ENCODE data around the gene ARHGAP11A. TPM values are rescaled to one million over a fixed set of nuclear protein-coding genes. Genes with fewer than 3 reads are reported as not detected.

ARHGAP11A gene
- total and polyA plus RNA-seq, 2 donors (not counting 3 experiments of a cell fraction or from before 2014, with no cell fraction given): 6.6 to 82.3 TPM

DNA sequence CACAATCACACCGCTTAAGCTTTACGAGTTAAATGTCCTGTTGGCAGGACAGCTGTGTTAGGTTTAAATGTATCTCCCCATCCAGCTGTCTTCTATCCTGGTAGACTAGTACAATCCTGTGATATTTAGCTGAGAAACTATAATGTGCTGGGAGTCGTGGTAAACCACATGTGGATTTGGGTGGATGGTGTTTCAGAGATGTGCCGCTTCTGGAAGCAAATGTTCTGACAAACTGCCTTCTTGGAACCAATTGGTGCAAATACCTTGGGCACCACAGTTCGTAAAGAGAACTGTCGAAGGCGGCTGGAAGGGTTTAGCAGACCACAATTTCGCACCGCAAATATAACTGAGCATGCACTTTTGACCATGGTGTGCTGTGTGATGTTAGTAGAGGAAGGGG, 41.2 kb downstream of the ARHGAP11A start:
- intact Hi-C loops (cut with micrococcal nuclease) (no loop called here), dilution Hi-C loops (cut with MboI; ENCODE audit: extremely low pct_ligation_motif_present, low sequenced_read_pairs) (no loop called here)
- Histone ChIP-seq H3K9ac (replicated peaks; ENCODE audit: extremely low read depth, insufficient read depth, low read length) (no peak overlapping the region), H3K27ac (ENCODE audit: insufficient read depth, low read depth, low read length) (no peak overlapping the region), H2AFZ (ENCODE audit: low read depth, low read length) (no peak overlapping the region), H3K9me3 (replicated peaks; ENCODE audit: control insufficient read depth, insufficient read depth, low read length) (no peaks in the 10 kb centered on the region), H3K9me1 (replicated peaks; ENCODE audit: control insufficient read depth, extremely low read depth, insufficient read depth, low read length) (no peaks in the 10 kb centered on the region), H3K4me3 (replicated peaks in 1 of 3; ENCODE audit: insufficient read depth in 1 of 3, low read depth in 1 of 3, low read length in 3 of 3) (no peak overlapping the region), H4K20me1 (replicated peaks; ENCODE audit: control insufficient read depth, extremely low read depth, insufficient read depth, low read length) (no peaks in the 10 kb centered on the region), H3K4me1 (ENCODE audit: control insufficient read depth, extremely low read depth, insufficient read depth, low read length) (peaks cover 7% of the 10 kb centered on the region), H3K36me3 (ENCODE audit: control insufficient read depth in 2 of 2, extremely low read depth in 1 of 2, insufficient read depth in 2 of 2, low read length in 2 of 2) (peaks cover 0 to 2% of the 10 kb centered on the region in 2 experiments), H3K4me2 (ENCODE audit: insufficient read depth, low read length) (no peak overlapping the region), H3K27me3 (ENCODE audit: control insufficient read depth in 2 of 2, insufficient read depth in 2 of 2, low read length in 2 of 2) (no peaks in the 10 kb centered on the region), H3K79me2 (ENCODE audit: control insufficient read depth, insufficient read depth, low read length) (no peaks in the 10 kb centered on the region)
- no TSS peak for BruUV-seq (replicated peaks)
- FAIRE-seq: no peak
- CTCF ChIA-PET: interaction anchor here (1.0 to 9.5 kb wide), 7 partner anchors 10 to 477 kb away, joined by 3 to 226 read pairs (median 4); no protein-coding TSS in a partner anchor
- DNase-seq (ENCODE audit: low read depth, low spot score): no peak
- no peak for TF ChIP-seq FOS (IDR thresholded peaks at IDR 0.05; ENCODE audit: borderline replicate concordance, insufficient read depth, low read length)
- TF ChIP-seq, protein P1, sequence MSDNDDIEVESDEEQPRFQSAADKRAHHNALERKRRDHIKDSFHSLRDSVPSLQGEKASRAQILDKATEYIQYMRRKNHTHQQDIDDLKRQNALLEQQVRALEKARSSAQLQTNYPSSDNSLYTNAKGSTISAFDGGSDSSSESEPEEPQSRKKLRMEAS (IDR thresholded peaks at IDR 0.05; ENCODE audit: insufficient read depth, insufficient read length): no peak
- no peak for TF ChIP-seq MYC (IDR thresholded peaks at IDR 0.05; ENCODE audit: low read depth, low read length)
- TF ChIP-seq, protein P2, sequence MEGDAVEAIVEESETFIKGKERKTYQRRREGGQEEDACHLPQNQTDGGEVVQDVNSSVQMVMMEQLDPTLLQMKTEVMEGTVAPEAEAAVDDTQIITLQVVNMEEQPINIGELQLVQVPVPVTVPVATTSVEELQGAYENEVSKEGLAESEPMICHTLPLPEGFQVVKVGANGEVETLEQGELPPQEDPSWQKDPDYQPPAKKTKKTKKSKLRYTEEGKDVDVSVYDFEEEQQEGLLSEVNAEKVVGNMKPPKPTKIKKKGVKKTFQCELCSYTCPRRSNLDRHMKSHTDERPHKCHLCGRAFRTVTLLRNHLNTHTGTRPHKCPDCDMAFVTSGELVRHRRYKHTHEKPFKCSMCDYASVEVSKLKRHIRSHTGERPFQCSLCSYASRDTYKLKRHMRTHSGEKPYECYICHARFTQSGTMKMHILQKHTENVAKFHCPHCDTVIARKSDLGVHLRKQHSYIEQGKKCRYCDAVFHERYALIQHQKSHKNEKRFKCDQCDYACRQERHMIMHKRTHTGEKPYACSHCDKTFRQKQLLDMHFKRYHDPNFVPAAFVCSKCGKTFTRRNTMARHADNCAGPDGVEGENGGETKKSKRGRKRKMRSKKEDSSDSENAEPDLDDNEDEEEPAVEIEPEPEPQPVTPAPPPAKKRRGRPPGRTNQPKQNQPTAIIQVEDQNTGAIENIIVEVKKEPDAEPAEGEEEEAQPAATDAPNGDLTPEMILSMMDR (IDR thresholded peaks at IDR 0.05; ENCODE audit: extremely low read depth in 1 of 2, insufficient read depth in 1 of 2, low read depth in 1 of 2, low read length in 2 of 2): no peak
- TF ChIP-seq POLR2A (IDR thresholded peaks at IDR 0.05; ENCODE audit: low read depth, low read length): no peak
- no peak for TF ChIP-seq GATA2 (IDR thresholded peaks at IDR 0.05; ENCODE audit: insufficient read depth, insufficient read length, low read depth, low read length)
- no peak for TF ChIP-seq POLR2AphosphoS5 (IDR thresholded peaks at IDR 0.05; ENCODE audit: insufficient read depth, low read depth, low read length)
- TF ChIP-seq JUN (IDR thresholded peaks at IDR 0.05; ENCODE audit: borderline replicate concordance, insufficient read depth, insufficient read length, low read depth): no peak
- no peak for TF ChIP-seq EZH2 (IDR thresholded peaks at IDR 0.05; ENCODE audit: borderline replicate concordance, low read depth, low read length, severe bottlenecking)
- POLR2A ChIA-PET: no interaction called here

Data from endothelial cell of umbilical vein (primary cell).